ENCODE results near the gene EPB41L1.

The EPB41L1 gene

GRCh38 chr20:36121981-36122930 is 32.3 kb upstream of the EPB41L1 start:
- H3K4me3 ChIP-seq (replicated peaks; ENCODE audit: insufficient read depth, low read length) = no peak overlapping the region
- TF ChIP-seq REST (IDR thresholded peaks at IDR 0.05; ENCODE audit: insufficient replicate concordance, low read depth) (no peak), CTCF (IDR thresholded peaks at IDR 0.05; ENCODE audit: insufficient read depth, low read length) (no peak), GABPA (IDR thresholded peaks at IDR 0.05; ENCODE audit: low read depth) (no peak), SPI1 (IDR thresholded peaks at IDR 0.05; ENCODE audit: borderline replicate concordance, low read depth) (no peak), POLR2AphosphoS5 (IDR thresholded peaks at IDR 0.05; ENCODE audit: low read depth) (no peak)
- DNase-seq (ENCODE audit: low read depth in 1 of 2, low spot score in 1 of 2) = no peak
- H3K27ac ChIP-seq (replicated peaks) = no peak overlapping the region
- H3K27me3 ChIP-seq (ENCODE audit: insufficient read depth, poor library complexity, severe bottlenecking) = no peaks in the 10 kb centered on the region

- Histone ChIP-seq H3K27ac (replicated peaks) (no peak overlapping the region), H3K4me3 (replicated peaks; ENCODE audit: insufficient read depth, low read length) (no peak overlapping the region), H3K27me3 (ENCODE audit: insufficient read depth, poor library complexity, severe bottlenecking) (no peaks in the 10 kb centered on the region)
- no peak for DNase-seq (ENCODE audit: low read depth in 1 of 2, low spot score in 1 of 2)
- TF ChIP-seq SPI1 (IDR thresholded peaks at IDR 0.05; ENCODE audit: borderline replicate concordance, low read depth) (no peak), REST (IDR thresholded peaks at IDR 0.05; ENCODE audit: insufficient replicate concordance, low read depth) (no peak), GABPA (IDR thresholded peaks at IDR 0.05; ENCODE audit: low read depth) (no peak), CTCF (IDR thresholded peaks at IDR 0.05; ENCODE audit: insufficient read depth, low read length) (no peak), POLR2AphosphoS5 (IDR thresholded peaks at IDR 0.05; ENCODE audit: low read depth) (no peak)
Measured at GRCh38 chr20:36122931-36123288, 31.6 kb upstream of the EPB41L1 start.

- TF ChIP-seq GABPA (IDR thresholded peaks at IDR 0.05; ENCODE audit: low read depth) (no peak), POLR2AphosphoS5 (IDR thresholded peaks at IDR 0.05; ENCODE audit: low read depth) (no peak), REST (IDR thresholded peaks at IDR 0.05; ENCODE audit: insufficient replicate concordance, low read depth) (no peak), SPI1 (IDR thresholded peaks at IDR 0.05; ENCODE audit: borderline replicate concordance, low read depth) (no peak)
- no peaks in the 10 kb centered on the region for H3K27me3 ChIP-seq (ENCODE audit: insufficient read depth, poor library complexity, severe bottlenecking)
- H3K27ac ChIP-seq (replicated peaks) = no peak overlapping the region
- H3K4me3 ChIP-seq (replicated peaks; ENCODE audit: insufficient read depth, low read length) = no peak overlapping the region
- no peak for DNase-seq (ENCODE audit: low read depth in 1 of 2, low spot score in 1 of 2)
Measured at GRCh38 chr20:36125097-36125496, 29.4 kb upstream of the EPB41L1 start.

Measured in HL-60 (cell line).